Keratinocyte (primary cell): ENCODE measurements around the gene MAPK1IP1L.

Source experiments
- CTCF ChIP-seq, 3 experiments: IDR thresholded peaks in 1 of 3; conservative IDR thresholded peaks in 1 of 3; optimal IDR thresholded peaks in 1 of 3; 2 replicates in 2 of 3; 3 replicates in 1 of 3; pipeline versions ENCODE3 to v1.5.1; 2011; ENCODE audit warnings: low read length in 3 of 3, mild to moderate bottlenecking in 3 of 3, moderate library complexity in 2 of 3, control low read depth in 1 of 3, inconsistent platforms in 1 of 3; ENCODE audit not compliant: insufficient read depth in 2 of 3; ENCODE audit errors: extremely low read depth in 1 of 3
- EZH2 ChIP-seq: IDR thresholded peaks from one replicate; pipeline ENCODE4 v1.6.1; 2012; ENCODE audit warnings: inconsistent platforms, mild to moderate bottlenecking, low read length, moderate library complexity

GRCh38 chr14:55071870-55072640, 20.6 kb downstream of the MAPK1IP1L start:
- no peak for TF ChIP-seq EZH2
- no peak for TF ChIP-seq CTCF (optimal IDR thresholded peaks at IDR 0.05 in 1 of 3, IDR thresholded peaks at IDR 0.05 in 1 of 3, conservative IDR thresholded peaks at IDR 0.05 in 1 of 3; ENCODE audit: extremely low read depth in 1 of 3, insufficient read depth in 2 of 3, low read length in 3 of 3)
